ENCODE results near the gene PSMC6. TPM values are rescaled to one million over a fixed set of nuclear protein-coding genes. Genes with fewer than 3 reads are reported as not detected.
"Not testable (repeated sequence)": the region's sequence is repeated elsewhere in the genome, so short reads cannot be mapped to it uniquely, and the experiment has no call there.

The PSMC6 gene
- total RNA-seq, 1 experiment from 2014 or later: 52.1 TPM

DNA sequence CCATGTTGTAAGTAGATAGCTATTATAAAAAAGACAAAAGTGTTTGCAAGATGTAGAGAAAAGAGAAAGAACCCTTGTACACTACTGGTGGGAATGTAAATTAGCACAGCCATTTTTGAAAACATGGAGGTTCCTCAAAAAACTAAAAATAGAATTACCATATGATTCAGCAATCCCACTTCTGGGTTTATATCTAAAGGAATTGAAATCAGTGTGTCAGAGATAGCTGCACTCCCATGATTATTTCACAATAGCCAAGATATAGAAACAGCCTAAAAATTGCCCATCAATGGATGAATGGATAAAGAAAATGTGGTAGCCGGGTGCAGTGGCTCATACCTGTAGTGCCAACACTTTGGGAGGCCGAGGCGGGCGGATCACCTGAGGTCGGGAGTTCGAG, 9.2 kb downstream of the PSMC6 start:
- no peak for DNase-seq (ENCODE audit: low spot score)

DNA sequence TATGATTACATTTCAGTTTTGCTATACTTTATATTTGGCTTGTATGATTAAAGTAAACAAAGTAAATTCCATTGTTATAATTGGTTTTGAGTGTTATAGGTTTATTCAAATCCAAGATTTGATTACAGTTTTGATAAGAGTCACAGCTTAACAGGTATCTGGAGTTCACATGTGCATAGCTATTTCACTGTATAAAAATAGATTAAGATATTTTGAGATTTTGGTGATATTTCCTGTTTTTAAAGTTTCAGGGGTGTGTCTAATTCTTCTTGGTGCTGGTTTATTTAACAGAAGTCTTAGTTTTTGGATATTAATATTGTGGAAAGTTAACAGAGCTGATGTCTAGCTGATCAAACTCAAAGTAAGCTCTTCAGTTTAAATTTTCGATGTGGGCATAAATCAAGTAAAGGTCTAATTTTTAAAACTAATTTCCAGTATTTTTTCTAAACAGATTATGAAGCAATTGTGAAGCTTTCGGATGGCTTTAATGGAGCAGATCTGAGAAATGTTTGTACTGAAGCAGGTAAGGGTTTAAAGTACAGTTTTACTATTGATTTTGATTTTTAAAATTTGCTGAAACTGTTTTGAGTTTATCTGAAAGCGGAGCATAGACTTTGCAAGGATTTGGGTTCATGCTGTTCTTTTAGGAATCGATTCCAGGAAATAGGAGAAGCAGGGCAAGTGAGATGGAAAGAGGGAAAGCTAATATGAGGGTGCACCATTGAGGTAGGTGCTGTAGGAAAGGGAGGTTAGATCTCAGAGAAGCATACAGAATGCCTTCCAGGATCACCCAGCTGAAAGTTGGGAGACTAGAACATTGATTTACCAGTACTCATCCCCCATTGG, 16.7 kb downstream of the PSMC6 start:
- no peak for DNase-seq (ENCODE audit: low spot score)

DNA sequence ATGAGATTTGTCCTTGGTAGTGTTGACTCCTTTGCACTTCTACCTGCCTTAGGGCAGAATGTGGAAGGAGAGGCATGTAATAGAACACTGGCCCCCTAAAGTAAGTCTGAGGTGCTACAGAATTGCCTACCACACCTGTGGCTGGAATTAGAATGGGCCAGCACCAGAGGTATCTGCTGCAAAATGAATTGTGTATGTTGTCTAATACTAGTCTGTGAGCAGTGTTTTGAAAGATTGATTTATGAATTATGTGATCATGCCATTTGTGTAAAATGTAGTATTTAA, 17.3 kb downstream of the PSMC6 start:
- no peak for DNase-seq (ENCODE audit: low spot score)

DNA sequence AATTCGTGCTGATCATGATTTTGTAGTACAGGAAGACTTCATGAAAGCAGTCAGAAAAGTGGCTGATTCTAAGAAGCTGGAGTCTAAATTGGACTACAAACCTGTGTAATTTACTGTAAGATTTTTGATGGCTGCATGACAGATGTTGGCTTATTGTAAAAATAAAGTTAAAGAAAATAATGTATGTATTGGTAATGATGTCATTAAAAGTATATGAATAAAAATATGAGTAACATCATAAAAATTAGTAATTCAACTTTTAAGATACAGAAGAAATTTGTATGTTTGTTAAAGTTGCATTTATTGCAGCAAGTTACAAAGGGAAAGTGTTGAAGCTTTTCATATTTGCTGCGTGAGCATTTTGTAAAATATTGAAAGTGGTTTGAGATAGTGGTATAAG, 20.5 kb downstream of the PSMC6 start:
- not testable (repeated sequence) for DNase-seq (ENCODE audit: low spot score)

DNA sequence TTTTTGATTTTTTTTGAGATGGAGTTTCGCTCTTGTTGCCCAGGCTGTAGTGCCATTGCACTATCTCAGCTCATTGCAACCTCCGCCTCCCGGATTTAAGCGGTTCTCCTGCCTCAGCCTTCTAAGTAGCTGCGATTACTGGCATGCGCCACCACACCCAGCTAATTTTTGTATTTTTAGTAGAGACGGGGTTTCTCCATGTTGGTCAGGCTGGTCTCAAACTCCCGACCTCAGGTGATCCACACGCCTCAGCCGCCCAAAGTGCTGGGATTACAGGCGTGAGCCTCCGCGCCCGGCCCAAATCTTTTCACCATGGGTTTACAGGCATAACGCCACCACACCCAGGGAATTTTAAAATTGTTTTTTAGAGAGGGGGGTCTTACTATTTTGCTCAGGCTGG, 22.0 kb downstream of the PSMC6 start:
- DNase-seq (ENCODE audit: low spot score): not testable (repeated sequence)

DNA sequence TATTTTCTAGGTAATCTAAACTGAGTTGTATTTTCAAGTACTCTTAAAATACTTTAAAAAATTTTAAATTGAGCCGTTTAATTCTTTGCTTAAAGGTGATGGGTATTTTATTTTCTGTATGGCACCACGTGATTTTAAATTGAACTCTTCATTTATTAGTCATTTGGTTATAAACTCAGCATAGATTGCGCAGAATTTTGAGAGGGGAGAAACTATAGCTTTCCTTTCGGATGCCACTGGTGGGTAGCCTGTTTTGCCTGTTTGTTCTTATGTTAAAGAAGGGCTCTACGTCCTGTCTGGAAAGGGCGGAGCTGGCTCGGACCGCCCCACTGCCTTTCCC, 22.6 kb downstream of the PSMC6 start:
- no peak for DNase-seq (ENCODE audit: low spot score)

DNA sequence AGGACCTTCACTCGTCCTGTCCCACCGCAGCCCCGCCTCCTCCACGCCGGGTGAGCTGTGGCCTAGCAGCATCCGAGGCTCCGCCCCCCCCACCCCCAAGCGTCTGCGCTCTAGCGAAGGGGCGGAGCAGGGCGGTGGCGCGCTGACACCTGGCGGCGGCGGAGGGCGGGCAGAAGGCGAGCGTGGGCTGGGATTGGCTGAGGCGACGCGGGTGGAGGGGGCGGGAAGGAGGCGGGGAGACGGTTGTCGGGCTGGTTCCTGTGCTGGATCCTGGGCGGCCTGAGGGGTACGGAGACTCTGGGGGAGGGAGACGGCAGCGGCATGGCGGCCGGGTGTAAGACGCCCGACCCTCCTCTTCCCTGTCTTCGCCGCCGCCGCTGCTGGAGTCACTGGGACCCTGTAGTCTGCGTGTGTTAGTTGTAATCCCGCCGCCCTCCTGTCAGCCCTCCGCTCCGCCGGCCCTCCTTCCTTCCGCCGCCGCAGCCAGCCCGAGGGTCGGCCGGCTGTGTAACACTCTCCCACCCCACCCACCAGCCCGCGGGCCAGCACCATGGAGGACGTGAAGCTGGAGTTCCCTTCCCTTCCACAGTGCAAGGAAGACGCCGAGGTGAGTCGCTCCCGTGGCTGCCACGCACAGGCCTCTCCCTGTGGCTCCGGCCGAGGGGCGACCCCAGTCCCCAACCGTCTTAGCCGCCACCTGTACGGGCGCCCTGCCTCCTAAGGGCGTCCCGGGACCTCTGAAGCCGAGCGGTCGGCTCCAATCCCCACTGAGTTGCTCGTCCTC, 23.1 kb downstream of the PSMC6 start, which contains the start of gene STYX:
Gene STYX, plus strand, starts transcription at position 242 of the 784 bp plus-strand sequence. Its CDS starts 309 bp downstream, at position 551.
- peak; percentile 95 for DNase-seq (ENCODE audit: low spot score)

DNA sequence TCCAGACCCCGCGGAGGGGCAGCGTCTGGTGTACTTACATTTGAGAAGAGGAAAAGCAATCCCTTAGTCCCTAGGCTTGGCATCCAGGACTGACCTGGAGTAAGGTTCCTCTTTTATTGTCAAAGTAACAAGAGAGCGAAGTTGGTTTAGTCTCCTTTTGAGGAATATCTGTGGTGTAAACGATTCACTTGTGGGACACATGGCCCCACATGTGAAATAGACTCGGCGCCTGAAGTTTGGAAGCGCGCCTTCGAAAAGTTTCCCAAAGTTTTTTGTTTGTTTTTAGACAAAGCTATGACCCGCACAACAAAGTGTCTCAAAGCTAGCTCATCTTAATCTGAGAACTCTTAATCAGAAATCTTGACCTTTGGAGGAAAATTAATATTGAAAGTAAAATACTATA, 23.7 kb downstream of the PSMC6 start:
- no peak for DNase-seq (ENCODE audit: low spot score)

DNA sequence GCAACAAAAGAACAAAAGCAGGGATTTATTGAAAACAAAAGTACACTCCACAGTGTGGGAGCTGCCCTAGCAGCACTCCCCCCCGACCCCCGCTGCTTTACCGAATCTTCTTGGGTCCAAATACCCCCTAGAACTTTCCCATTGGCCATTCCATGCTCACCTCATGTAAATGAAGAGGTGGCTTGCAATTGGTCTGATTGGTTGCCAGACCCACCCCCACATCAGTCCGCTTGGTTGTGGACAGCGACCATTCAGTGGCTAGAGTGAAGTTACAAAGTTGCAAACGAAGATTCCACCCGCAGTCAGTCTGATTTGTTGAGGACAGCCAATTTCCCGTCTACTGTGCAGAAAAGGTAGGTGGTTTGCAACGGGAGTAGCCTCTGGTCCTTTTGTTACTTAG, 26.8 kb downstream of the PSMC6 start:
- DNase-seq (ENCODE audit: low spot score): no peak

DNA sequence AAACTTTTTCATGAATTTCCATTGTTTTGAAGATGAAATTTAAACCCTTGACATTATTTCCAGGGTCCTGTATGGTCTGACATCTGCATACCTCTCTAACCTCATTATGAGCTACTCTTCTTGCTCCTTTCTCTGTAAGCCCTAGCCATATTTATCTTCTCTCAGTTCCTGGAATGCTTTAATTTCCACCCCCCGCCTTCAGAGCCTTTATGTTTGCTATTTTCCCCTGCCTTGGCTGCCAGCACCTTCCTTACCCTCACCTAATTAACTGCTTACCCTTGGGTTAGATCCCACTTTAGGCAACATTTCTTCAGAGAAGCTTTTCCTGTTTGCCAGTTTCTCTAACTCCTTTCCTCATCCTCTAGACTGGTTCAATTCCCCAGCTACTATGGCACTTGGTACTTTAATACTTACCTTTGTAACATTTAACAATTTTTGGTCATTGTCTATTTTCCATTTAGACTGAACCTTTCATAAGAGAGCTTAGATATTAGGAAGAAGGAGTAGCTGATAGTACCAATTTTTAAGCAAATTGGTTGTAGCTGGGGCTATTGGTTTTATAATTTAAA, 29.0 kb downstream of the PSMC6 start:
- DNase-seq (ENCODE audit: low spot score): no peak

DNA sequence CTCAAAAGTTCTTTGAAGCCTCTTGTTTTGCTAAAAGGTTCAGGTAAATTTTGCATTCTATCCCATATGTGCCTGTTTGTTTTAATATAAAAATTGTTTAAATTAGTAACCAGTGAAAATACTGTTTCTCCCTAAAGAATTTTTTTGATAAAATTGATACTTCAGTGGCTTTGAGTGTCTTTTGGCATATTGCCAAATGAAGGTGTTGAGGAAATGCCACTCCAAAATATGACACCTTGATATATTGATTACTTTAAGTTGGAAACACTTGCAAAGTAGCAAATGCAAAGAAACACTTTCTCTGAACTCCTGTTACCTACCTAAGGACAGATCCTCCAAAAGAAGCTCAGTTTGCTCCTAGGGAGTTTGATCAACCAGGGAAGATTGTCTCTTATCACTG, 31.4 kb downstream of the PSMC6 start:
- DNase-seq (ENCODE audit: low spot score): no peak

DNA sequence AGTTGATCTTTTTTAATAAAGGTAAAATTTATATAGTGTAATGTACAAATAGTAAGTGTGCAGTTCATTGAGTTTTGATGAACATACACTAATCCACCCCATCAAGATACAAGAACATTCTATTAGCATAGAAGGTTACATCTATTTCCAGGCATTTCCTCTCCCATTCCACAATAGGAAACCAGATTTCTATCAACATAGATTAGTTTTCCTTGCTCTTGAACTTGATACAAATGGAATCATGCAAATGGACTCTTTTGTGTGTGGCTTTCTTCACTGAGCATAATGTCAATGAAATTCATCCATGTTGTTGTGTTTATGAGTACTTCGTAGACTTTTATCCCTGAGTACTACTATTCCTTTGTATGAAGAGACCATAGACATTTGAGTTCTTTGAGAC, 33.8 kb downstream of the PSMC6 start:
- DNase-seq (ENCODE audit: low spot score): no peak

DNA sequence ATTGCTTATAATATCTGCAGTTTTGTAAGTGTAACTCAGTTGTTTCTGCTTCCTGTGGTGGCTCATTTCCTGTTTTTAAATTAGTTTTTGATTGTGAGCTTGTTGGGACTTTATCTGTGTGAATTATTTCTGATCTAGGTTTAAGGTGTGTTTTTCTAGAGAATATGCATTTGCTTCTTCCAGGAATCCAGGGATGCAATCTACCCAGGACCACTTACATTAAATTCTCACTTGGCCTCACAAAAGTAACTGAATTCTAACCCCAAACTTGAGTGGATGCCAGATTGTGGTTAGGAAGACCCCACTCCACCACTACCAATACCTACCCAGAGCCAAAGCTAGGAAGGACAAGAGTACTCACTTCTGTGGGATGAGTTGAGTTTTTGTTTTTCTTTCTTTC, 34.9 kb downstream of the PSMC6 start:
- DNase-seq (ENCODE audit: low spot score): no peak

DNA sequence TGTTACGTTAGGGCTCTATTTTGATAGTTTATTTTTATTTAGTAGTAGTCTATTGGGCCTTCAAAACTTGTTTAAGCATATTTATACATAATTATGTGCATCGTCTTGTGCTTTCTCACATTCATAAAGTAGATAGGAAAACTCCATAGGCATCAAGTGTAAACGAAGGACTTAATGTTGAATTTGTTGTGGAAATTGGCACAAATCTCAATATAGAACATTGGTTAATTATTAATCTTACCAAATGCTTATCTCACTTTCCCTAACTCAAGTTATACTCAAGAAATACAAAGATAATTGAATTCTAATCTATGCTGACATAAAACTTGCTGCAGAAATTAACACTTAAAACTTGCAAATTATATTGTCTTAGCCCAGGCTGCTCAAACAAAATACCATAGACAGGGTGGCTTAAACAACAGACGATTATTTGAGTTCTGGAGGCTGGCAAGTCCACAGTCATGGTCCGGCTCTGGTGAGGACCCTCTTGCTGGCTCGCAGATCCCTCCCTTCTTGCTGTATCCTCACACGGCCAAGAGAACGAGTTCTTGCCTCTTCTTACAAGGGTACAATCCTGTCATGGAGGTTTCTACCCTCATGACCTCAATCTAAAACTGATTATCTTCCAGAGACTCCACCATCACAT, 41.8 kb downstream of the PSMC6 start:
- DNase-seq (ENCODE audit: low spot score): no peak

DNA sequence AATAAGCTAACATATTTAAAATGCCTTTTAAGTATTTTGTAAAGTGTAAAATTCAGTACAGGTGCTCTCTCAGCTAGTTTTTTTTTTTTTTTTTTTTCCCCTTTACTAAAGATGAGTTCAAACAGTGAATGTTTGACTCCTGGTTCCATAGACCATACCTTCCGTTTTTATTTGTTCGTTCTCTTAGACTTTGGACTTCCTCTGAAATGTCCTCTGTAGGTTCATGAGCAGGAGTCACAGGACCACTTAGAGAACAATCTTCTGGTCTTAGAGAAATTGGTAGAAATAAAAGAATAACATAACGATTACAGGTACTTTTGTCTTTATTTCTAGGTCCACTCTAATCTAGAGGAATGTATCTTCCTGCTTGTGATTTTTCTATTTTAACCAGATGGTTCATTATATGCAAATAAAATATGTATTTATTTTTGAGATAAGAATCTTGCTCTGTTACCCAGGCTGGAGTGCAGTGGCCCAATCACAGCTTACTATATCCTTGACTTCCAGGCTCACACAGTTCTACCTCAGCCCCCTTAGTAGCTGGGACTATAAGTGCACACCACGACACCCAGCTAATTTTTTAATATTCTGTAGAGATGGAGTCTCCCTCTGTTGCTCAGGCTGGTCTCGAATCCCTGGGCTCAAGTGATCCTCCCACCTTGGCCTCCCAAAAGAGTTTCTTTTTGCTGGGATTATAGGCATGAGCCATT, 48.8 kb downstream of the PSMC6 start:
- peak; percentile 19 for DNase-seq (ENCODE audit: low spot score)

DNA sequence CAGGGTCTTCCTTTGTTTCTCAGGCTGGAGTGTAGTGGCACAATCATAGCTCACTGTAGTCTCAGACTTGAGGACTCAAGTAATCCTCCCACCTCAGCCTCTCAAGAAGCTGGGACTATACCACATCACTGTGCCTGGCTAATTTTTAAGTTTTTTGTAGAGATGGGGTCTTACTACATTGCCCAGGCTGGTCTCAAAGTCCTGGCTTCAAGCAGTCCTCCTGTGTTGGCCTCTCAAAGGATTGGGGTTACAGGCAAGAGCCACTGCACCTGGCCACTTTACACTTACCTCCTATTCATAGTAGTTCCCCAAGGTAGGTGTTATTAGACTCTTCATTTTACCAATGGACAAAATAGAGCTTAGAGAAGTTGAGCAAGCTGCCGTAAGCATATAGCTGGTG, 52.1 kb downstream of the PSMC6 start:
- no peak for DNase-seq (ENCODE audit: low spot score)

DNA sequence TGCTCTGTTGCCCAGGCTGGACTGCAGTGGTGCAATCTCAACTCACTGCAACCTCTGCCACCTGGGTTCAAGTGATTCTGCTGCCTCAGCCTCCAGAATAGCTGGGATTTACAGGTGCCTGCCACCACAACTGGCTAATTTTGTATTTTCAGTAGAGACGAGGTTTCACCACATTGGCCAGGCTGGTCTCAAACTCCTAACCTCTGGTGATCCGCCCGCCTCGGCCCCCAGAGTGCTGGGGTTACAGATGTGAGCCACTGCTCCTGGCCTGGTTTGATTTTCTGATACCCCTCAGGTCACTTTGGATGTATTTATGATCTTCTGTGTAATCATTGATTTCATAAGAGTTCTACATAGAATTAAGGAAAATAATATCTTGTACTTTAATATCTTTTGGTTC, 55.9 kb downstream of the PSMC6 start:
- not testable (repeated sequence) for DNase-seq (ENCODE audit: low spot score)

DNA sequence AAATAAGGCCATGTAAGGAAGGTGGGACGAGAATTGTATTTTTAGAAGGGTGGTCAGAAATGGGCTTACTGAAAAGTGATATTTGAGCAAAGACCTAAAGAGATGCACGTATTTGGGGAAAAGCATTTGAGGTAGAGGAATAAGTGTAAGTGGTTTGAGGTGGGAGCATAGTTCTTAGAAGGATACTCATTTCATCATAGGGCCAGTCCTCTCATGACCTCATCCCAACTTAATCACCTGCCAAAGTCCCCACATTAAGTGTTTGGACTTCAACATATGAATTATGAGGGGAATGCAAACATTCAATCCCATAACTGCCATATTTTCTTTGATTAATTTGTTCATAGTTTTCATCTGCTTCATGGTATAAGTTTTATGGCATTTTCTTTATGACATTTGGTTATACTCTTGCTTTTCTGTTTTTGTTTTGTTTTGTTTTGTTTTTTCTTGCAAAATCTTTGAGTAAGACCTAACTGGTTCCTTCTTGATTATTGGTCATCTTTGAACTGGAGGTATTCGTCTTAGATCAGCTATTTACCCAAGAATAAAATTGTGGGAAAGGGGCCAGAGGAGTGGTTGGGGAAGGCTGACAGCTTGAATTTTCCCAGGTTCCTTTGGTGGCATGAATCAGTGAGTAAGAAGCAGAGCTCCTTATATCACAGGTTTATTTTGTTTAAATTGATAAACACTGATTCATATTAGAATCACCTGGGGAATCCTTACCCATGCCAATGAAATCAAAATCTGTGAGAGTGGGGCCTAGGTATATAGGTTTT, 60.2 kb downstream of the PSMC6 start:
- no peak for DNase-seq (ENCODE audit: low spot score)

DNA sequence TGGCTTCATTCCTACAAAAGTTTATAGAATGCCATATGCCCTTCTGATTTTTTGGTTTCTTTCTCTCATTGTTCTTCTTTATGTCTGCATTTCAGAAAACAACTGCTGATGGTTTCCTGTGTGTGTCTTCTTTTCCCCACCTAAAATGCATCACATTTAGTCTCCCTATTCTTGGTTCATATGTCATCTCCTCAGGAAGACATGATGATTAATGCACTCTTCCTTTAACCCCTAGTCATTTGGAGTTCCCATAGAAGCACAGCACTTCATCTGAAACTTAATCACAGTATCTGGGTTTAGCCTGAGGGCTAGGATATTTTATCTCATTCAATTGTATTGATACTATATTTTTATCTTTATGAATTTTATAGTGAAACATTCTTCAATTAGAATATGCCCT, 62.9 kb downstream of the PSMC6 start:
- no peak for DNase-seq (ENCODE audit: low spot score)

DNA sequence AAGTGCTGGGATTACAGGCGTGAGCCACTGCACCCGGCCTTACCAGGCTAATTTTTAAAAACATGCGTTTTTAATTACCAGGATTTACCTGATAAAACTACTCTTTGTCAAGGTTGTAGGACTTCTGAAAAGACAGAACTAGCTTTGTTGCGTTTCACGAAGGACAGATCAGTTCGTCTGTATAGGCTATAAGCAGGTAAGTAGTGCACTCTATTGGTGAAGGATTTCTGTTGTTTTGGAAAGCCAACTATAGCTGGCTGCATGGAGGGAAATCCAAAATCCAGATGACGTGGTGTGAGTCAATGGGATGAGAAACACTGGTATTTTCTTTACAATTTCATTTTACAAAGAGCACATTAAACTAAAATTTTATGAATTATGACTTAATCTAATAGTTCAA, 69.8 kb downstream of the PSMC6 start:
- DNase-seq (ENCODE audit: low spot score): no peak
